ENCODE measurements around the gene SLC25A29.

SLC25A29 gene

DNA sequence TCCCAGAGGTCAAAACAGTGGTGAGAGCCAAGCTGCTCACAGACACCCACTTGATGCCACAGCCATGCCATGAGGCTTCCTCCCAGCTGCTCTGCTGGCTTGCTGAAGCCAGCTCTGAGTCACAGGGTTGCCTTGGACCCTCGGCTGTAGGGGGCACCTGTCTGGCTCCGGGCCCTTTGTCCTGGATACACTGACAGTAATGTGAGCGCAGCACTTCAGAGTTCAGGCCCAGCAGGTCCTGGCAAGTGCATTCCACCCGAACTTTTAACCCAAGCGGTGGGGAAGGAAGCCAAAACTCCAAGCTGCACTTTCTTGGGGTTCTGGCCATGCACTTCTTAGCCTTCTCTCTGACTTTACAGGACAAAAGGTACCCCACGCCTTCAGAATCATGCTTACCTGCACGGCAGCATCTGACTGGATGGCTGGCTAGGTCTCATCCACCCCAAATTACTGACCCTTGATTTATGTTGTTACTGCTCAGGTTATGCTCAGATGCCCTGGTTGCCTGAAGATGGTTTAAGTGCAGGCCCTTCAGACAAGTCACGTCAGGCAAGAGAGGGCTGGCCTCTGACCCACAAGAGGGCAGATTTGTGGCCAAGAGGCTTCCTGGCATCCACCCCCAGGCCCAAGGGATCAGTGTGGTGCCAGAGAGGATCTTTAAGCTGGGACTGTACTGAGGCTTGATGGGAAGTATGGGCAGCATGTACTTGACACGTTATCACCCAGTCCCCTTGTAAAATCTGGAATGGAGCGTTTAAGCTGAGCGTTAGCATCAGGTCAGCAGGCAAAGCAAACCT, 24.8 kb downstream of the SLC25A29 start:
- no peak for DNase-seq (ENCODE audit: low read depth)

GRCh38 chr14:100279563-100279962, 26.7 kb downstream of the SLC25A29 start:
- DNase-seq (ENCODE audit: low read depth) = no peak

GRCh38 chr14:100279133-100279532, 27.1 kb downstream of the SLC25A29 start:
- DNase-seq (ENCODE audit: low read depth) = no peak

GRCh38 chr14:100278702-100279101, 27.5 kb downstream of the SLC25A29 start:
- DNase-seq (ENCODE audit: low read depth) = peak; percentile 71

DNA sequence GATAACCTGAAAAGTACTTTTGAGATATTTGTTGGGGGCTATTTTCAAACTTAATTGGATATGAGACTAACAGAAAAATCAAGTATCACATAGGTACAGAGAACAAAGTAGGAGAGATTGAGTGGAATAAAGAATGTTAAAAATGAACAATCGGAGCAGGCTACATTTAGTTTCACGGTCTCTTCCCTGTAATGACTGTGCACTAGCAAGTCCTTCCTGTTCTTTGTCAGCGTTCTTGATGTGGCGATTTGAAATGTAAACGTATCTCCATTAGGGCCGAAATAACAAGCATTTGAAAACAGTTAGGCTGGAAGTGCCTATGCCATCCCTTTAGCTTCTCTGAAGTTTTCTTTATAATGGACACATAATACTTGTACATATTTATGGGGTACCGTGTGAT, 31.0 kb downstream of the SLC25A29 start:
- DNase-seq (ENCODE audit: low read depth) = no peak

DNA sequence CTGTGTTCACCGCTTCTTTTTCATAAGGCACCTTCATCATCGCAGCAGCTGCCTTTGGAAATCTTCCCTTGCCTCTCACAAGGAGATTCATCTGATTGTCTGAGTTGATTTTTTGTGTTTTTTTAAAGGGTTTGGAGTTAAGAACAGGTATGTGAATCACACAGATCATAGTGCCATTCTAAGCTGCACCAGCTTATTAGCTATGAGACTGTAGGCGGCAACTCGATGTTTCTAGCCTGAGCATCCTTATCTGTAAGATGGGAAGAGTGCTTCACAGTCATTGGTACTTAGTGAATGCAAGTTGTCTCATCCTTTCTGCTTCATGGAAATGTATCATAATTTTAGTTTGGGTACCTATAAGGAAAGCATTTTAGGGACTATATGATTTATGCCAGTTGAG, 32.0 kb downstream of the SLC25A29 start:
- no peak for DNase-seq (ENCODE audit: low read depth)

DNA sequence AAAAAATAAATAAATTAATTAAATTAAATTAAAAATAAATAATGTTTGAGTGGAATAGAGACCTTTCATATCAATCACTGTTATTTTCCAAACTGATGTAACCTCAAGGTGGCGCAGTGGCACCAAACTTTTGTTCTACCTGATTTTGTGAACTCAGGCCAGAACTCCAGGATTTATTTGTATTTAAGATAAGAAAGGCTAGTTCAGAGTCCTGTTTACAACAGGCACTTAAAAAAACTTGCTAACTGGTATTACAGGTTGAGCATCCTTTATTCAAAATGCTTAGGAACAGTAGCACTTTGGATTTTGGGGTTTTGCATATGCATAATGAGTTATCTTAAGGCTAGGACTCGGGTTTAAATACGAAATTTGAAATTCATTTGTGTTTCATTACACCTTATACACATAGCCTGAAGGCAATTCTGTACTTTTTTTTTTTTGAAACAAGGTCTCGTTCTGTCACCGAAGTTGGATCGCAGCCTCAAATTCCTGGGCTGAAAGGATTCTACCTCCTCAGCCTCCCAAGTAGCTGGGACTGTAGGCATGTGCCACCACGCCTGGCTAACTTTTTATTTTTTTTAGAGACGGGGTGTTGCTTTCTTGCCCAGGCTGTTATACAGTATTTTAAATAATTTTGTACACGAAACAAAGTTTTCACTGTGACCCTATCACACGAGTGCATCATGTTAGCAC, 34.9 kb downstream of the SLC25A29 start:
- peak; percentile 44 for DNase-seq (ENCODE audit: low read depth)

DNA sequence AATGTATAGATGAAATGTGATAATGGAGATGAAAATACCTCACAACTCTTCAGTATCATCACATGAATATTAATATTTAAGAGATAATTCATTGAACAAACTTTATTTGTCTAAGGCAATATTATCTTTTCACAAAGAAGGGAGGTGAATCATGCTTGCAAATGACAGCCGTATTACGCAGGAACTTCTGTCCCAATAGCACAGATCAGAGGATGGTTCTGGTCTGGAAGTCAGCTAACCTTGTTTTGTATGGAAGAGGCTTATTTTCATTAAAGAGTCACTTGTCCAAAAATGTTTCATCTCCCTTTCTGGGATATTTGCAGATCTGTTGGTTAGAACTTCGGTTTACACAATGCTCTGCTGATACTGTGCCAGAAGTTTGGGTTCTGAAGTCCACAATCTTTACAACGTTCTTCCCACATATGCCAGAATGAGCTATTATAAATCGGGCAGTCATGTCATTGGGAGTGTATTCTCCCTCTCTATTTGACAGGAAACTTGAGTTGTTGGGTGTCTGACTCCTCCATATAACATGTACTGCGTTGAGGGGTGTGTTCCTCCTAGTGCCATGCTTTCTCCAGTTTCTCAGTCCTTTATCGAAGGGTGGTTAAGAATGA, 37.5 kb downstream of the SLC25A29 start:
- DNase-seq (ENCODE audit: low read depth) = no peak

GRCh38 chr14:100267990-100268389, 38.3 kb downstream of the SLC25A29 start:
- no peak for DNase-seq (ENCODE audit: low read depth)

GRCh38 chr14:100263141-100263540, 43.1 kb downstream of the SLC25A29 start:
- peak; percentile 36 for DNase-seq (ENCODE audit: low read depth)

DNA sequence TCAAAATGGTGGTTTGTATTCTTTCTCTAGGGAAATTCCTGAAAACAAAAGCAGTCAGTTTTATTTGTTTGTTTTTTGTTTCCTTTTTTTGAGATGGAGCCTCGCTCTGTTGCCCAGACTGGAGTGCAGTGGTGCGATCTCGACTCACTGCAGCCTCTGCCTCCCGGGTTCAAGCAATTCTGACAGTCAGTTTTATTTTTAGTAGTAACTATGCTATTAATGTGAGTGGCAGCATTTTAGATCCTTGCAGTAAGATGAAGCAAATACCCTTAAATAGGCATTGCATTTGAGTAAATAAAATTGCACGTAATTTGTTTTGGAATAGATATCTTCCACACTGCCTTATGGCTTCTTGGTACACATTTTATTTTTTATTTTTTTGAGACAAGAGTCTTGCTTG, 43.7 kb downstream of the SLC25A29 start:
- DNase-seq (ENCODE audit: low read depth) = no peak

DNA sequence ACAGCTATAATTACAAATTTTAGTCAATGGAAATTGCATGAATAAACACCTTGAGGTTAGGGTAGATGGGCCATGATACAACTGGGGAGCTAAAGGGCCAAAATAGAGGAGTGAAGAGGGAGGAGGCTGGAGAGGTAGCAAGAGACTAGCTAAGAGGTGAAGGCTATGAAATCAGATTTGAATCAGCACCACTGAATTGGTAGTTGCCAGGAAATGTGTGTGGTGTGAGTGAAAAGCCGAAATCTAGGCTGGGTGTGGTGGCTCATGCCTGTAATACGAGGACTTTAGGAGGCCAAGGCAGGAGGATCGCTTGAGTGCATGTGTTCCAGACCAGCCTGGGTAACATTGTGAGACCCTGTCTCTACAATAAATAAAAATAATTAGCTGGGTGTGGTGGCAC, 44.6 kb downstream of the SLC25A29 start:
- no peak for DNase-seq (ENCODE audit: low read depth)

DNA sequence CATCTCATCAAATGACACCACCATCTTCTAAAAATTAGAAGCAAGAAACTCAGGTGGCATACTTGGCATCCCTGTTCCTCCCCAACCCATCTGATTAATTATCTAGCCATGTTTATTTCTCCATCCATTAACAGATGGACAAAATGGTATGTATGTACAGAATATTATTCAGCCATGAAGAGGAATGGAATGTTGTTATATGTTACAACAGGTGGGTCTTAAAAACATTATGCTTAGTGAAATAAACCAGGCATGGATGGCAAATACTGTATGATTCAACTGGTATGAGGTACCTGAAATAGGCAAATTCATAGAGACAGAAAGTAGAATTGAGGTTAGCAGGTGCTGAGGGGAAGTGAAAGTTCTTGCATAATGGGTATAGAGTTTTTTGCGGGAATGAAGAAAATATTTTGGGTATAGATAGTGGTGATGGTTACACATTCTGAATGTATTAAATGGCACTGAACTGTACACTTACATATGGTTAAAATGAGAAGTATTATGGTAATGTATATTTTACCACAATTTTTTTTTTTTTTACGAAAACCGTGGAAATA, 49.8 kb downstream of the SLC25A29 start:
- DNase-seq (ENCODE audit: low read depth) = no peak

GRCh38 chr14:100252684-100253083, 53.6 kb downstream of the SLC25A29 start:
- no peak for DNase-seq (ENCODE audit: low read depth)

DNA sequence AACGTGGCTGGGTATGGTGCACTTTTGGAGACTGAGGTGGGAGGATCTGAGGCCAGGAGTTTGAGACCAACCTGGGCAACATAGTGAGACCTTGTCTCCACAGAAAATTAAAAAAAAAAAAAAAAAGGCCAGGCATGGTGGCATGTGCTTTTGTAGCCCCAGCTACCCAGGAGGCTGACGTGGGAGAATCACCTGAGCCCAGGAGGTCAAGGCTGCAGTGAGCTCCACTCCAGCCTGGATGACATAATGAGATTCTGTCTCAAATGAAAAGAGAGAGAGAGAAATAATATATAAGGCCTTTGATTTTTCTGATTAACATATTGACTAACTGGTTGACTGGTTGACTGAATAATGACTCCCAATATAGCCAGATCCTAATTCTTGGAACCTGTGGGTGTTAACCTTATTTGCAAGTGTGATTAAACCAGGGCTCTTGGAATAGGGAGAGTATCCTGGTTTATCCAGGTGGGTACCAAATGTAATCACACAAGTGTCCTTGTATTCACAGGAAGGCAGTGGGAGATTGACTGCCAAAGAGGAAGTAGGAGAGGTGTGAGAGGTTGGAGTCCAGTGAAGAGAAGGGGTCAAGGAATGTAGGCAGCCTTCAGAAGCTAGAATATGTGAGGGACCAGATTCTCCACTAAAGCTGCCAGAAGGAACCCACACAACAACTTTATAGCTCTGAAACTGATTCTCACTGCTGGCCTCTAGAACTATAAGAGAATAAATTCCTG, 55.3 kb downstream of the SLC25A29 start:
- DNase-seq (ENCODE audit: low read depth) = no peak

DNA sequence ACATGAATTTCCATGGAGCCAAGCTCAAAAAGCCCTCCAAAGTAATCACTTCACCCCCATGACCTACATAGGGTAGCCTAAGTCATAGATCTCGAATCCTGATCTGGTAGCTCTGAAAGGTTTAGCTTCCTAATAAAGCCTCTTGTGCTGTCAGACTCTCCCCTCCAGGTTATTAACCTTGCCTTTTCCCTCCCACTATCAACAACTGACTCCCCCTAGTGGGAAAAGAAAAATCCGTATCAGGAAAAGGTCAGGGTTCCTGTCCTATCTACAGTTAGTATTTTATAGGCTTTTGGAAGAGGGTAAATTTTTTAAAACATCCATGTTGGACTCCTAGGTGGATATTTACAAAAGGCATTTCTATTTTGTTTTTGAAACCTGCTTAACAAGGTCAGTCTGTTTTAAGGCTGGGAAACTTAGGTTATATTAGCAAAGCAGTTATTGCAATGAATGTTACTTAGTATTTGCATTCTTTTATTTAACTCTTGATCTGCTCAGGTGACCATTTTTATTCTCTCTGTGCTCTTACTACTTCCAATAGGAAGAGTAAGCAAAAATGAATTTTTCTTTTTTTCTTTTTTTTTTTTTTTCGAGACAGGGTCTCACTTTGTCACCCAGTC, 59.3 kb downstream of the SLC25A29 start:
- peak; percentile 83 for DNase-seq (ENCODE audit: low read depth)

DNA sequence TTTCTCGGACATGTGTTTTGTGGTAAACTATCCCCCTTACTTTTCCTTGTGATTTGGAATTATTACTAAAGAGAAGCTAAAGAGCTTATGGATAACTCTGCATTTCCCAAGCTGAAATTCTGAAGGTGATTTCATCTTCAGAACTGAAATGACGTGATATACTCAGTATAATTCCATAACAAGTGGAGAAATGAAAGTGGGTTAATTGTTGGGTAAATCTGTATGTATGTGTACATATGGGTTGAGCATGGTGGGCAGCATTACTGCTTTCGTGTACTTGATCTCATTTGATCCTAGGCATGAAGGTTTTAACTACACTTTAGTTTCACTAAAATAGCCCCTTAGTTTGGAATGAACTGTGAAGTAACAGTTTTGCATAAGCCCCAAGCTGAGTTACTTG, 63.2 kb downstream of the SLC25A29 start:
- DNase-seq (ENCODE audit: low read depth) = no peak

GRCh38 chr14:100241279-100241678, 65.0 kb downstream of the SLC25A29 start:
- DNase-seq (ENCODE audit: low read depth) = no peak

All from ELR (cell line).